GM12874 (cell line): ENCODE results near the gene TMEM163.

Experiments used
- CTCF ChIP-seq: IDR thresholded peaks from 2 replicates; pipeline ENCODE4 v1.5.1; 2011; ENCODE audit warnings: low read depth, mild to moderate bottlenecking, control low read depth, low read length, moderate library complexity; ENCODE audit not compliant: insufficient read depth

Gene TMEM163

GRCh38 chr2:134512734-134513464 is 205.9 kb downstream of the TMEM163 start:
- no peak for TF ChIP-seq CTCF

- TF ChIP-seq CTCF, result no peak
These were observed 210.4 kb downstream of the TMEM163 start for GRCh38 chr2:134508391-134508790.

GRCh38 chr2:134507697-134508096 is 211.1 kb downstream of the TMEM163 start:
- no peak for TF ChIP-seq CTCF

GRCh38 chr2:134505446-134505845 is 213.4 kb downstream of the TMEM163 start:
- no peak for TF ChIP-seq CTCF

DNA sequence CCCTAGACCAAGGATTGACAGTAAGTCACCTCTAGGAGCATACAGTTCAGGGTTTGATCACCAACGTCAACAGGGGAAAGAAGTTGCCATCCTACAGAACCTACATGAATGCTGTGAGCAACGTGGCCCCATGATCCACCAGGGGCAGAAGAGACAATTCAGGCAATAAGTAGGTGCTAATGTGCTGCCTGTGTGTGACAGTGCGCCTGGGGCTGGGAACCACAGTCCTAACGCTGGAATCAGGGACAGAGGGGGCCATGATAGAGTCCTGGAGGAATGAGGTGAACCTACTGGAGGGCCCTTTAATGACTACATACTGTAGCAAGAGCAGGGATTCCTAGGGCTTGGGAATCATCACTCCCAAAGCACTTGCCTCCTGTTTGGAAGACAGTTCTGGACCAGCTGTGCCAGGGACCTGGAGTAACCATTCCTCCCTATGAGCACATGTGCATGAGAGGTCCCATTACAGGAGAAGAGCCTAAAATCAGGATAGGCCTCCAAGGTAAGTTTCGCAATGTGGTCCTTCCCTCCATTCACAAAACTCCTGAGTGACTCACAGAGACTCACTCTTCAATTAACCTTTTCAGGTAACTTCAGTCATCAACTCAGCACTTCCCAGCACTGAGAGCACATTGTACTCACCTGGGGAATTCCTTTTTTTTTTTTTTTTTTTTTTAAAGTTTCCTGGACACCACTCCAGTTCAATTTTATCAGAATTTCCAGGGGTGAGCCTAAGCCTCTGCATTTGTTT is 214.0 kb downstream of the TMEM163 start:
- no peak for TF ChIP-seq CTCF

- no peak for TF ChIP-seq CTCF
These were observed 216.7 kb downstream of the TMEM163 start for GRCh38 chr2:134502104-134502503.

DNA sequence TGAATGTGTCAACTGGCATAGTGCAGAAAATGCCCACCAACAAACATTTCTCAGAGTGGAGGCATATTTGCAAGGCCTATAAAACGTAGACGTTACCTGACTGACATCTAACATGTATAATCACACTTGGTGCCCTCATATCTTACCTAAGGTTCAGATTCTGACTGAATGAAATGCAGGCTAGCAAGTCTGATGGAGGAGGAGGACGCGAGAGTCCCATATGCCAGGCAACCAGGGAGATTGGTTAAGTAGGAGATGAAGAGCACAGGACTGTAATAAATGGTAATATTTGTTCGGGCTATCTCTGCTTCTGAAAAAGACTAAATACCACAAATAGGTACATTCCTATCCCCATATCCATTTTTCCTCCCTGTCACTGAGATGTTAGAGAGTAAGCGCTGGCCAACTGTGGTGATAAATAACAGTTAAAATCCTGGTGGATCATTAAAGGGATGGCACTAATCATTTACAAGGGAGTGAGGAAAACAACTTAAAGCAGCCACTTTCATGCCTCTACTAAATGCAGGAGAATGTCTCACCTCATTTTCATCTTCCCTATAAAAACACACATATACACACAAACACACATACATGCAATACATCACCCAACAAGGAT is 217.2 kb downstream of the TMEM163 start:
- TF ChIP-seq CTCF, result no peak
